ENCODE data around the gene MPST.

- TF ChIP-seq CTCF (conservative IDR thresholded peaks at IDR 0.05) (no peak), ZFX (IDR thresholded peaks at IDR 0.05) (no peak)
Measured at GRCh38 chr22:37010976-37011375, 8.6 kb upstream of the MPST start.
